ENCODE measurements around the gene FAM117A.
A peak's percentile ranks its signal among the peaks of the same experiment; 100 is the strongest.
"Not testable (repeated sequence)": the region's sequence is repeated elsewhere in the genome, so short reads cannot be mapped to it uniquely, and the experiment has no call there.

Gene FAM117A

GRCh38 chr17:49764559-49765180 is 739 bp upstream of the FAM117A start:
- TF ChIP-seq CTCF (IDR thresholded peaks at IDR 0.05; ENCODE audit: insufficient read depth, low read depth, low read length, missing control alignments): no peak
- H3K4me3 ChIP-seq (ENCODE audit: low read depth, low read length): peak overlapping the region; percentile 85
- DNase-seq (ENCODE audit: low read depth): no peak

GRCh38 chr17:49762151-49762941 is 1.6 kb downstream of the FAM117A start:
- no peak for TF ChIP-seq CTCF (IDR thresholded peaks at IDR 0.05; ENCODE audit: insufficient read depth, low read depth, low read length, missing control alignments)
- no peak for DNase-seq (ENCODE audit: low read depth)

DNA sequence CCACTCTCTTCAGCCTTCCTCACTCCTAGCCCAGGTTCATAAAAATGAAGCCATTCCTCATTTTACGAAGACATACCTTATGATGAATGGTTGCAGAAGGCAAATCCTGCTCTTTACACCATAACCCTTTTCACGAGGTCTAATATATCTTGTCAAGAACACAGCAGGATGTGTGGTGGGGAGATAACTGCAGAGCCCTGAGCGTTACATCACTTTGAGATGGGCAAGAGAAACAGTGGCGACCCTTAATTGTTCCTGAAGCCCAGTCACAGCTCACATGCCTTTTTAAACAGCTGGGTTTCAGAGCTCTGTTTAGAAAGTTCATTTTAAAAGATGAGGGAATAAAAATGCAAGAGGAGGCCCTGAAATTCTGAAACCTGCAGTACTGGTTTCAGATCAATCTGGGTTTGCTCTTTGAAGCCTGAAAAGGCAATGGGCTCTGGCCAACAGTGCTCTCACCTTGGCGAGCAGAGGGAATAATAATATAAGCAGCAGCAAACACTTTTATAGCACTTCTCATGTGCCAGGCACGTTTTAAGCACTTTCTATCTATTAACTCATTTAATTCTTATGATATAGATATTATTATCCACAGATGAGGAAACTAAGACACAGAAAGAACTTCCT is 2.9 kb downstream of the FAM117A start:
- TF ChIP-seq CTCF (IDR thresholded peaks at IDR 0.05; ENCODE audit: insufficient read depth, low read depth, low read length, missing control alignments): no peak
- H3K4me3 ChIP-seq (ENCODE audit: low read depth, low read length): no peak overlapping the region
- no peak for DNase-seq (ENCODE audit: low read depth)

More at GRCh38 chr17:49762151-49762941, 1.6 kb downstream of the FAM117A start:
- peak overlapping the region; percentile 85 for H3K4me3 ChIP-seq (ENCODE audit: low read depth, low read length)

DNA sequence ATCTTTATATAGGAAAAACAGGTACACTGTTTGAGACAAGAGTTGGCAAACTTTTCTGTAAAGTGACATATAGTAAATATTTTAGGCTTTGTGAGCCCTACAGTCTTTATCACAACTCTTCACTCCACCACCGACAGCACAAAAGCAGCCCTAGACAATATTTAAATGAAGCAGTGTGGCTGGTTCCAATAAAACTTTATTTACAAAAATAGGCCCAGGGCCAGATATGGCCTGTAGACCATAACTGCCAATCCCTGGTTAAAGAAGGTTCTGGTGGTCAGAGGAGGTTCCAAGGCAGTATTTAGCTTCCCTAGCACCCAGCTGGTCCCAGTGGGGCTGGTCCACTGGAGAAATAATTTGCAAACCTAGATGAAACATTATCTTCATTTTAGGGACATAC is 3.6 kb downstream of the FAM117A start:
- no peak for TF ChIP-seq CTCF (IDR thresholded peaks at IDR 0.05; ENCODE audit: insufficient read depth, low read depth, low read length, missing control alignments)
- DNase-seq (ENCODE audit: low read depth): no peak
- H3K4me3 ChIP-seq (ENCODE audit: low read depth, low read length): no peak overlapping the region

DNA sequence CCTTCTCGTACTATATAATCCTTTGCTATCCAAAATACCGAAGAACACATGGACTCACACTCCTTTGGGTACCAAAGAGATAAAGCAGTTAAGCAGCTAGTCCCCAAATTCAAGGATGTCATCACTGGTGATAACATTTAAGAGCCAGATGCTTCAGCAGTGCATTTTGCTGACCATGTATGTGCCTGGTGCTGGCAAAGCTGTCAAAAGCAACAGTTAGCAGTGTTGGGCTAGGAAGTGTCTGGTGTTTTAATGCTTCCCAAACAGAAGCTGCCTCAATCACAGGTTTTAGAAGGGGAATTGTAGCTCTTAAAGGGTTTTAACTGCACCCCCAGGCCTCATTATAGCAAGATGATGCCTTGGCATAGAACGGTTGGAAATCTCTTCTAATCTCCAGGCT is 4.7 kb downstream of the FAM117A start:
- H3K4me3 ChIP-seq (ENCODE audit: low read depth, low read length): no peak overlapping the region
- DNase-seq (ENCODE audit: low read depth): no peak
- no peak for TF ChIP-seq CTCF (IDR thresholded peaks at IDR 0.05; ENCODE audit: insufficient read depth, low read depth, low read length, missing control alignments)

DNA sequence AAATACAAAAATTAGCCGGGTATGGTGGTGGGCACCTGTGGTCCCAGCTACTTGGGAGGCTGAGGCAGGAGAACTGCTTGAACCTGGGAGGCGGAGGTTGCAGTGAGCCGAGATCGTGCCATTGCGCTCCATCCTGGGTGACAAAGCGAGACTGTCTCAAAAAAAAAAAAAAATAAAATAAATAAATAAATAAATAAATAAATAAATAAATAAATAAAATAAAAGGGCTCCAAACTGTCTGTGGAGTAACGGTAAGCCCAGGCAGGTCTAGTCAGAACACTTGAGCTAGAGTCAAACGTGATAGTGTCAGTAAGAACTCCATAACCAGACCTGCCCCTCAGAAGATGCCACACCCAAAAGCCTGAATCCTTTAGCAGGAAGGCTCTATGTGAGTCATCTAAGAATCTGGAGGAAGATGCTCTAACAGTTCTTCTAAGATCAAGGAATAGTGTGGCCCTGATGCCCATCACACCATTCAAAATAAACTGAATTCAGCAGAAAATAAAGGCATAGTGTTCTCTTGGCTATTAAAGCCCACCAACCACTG is 5.4 kb downstream of the FAM117A start:
- not testable (repeated sequence) for DNase-seq (ENCODE audit: low read depth); H3K4me3 ChIP-seq (ENCODE audit: low read depth, low read length)

- DNase-seq (ENCODE audit: low read depth): no peak
- TF ChIP-seq CTCF (IDR thresholded peaks at IDR 0.05; ENCODE audit: insufficient read depth, low read depth, low read length, missing control alignments): no peak
- H3K4me3 ChIP-seq (ENCODE audit: low read depth, low read length): no peak overlapping the region
Observed at GRCh38 chr17:49757151-49757777, 6.7 kb downstream of the FAM117A start.
